ENCODE measurements around the gene GPD2.
"Not testable (repeated sequence)": the region's sequence is repeated elsewhere in the genome, so short reads cannot be mapped to it uniquely, and the experiment has no call there.

The GPD2 gene

DNA sequence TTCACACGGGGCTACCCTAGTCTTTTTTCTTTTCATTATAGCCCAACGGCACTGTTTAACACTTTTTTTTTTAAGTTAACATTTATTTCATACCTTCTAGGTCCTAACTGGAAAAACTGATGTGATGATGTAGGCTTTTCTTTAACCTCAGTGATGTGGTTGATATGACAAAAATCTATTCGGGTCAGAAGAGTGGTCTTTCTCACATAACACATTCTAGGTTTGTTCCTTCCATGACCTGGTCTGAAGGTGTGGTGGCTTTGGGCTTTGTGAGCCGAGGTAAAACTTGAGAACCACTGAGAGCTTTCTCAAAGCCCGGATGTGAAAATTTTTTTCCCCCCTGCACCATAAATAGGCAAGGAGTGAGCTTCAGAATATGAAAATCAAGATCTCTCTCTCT lies 44.2 kb downstream of the GPD2 start:
- no peak for DNase-seq

DNA sequence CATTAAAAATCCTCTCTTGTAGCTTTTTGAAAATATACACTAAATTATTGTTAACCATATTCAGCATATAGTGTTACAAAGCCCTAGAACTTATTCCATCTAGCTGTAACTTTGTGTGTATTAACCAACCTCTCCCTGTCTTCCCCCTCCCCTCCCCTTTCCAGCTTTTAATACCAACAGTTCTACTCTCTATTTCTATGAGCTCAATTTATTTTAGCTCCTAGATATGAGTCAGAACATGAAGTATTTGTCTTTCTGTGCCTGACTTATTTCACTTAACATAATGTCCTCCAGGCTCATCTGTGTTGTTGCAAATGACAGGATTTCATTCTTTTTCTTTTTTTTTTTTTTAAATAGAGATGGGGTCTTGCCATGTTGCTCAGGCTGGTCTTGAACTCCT lies 45.1 kb downstream of the GPD2 start:
- no peak for DNase-seq

DNA sequence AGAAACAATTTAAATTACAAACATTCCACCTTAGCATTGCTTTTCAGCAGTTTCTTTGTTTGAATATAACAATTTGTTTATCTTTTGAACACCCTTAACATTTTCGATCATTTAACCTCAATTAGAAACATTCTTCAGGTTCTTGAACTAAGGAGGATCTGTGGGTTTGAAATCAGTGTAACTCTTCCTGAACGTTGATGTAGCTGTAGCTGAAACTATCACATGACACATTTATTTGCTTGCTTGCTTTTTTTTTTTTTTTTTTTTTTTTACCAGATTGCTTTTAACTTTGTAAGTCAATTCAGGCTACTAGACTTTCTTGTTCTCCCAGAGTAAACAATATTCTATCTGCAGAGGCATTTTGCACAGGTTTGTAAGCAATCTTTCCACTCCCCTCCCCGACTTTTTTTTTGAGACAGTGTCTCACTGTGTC lies 47.6 kb downstream of the GPD2 start:
- DNase-seq, result no peak

DNA sequence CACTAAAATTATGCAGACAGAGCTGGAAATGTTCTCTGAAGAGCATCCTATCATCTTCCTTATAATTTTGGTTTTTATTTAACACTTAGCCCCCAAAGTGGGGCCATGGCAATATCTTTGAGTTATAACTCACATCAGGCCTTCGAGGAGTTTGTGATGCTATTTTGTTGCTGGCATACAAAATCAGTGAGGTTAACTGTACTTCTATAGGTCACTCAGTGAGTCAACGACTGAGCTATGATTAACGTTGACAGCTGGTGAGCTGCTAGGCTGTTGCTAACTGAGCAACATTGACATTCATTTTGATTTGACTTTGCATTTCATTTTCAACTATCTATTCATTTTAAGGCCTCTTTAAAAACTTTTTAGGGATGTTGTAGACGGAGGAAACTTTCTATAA lies 50.0 kb downstream of the GPD2 start:
- no peak for DNase-seq

GRCh38 chr2:156486614-156487013 lies 50.4 kb downstream of the GPD2 start:
- DNase-seq, result no peak

DNA sequence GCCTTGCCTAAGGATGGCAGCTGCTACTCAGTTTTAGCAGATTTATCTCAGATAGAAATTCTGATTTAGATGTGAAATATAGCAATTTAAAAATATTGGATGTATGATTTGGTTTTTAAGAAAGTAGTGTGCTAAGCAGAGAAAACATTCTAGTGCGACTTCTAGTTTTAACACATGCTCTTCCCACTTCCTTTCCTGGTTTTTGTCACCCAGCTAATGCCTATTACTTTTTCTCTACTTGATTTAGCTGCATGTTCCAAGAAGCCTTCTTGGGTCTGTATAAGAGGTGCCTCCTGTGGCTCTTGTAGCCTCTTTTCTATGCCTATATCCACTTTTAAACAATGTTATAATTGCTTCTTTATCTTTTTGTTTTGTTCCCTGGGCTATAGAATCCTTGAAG lies 53.0 kb downstream of the GPD2 start:
- DNase-seq, result no peak

- no peak for DNase-seq
These were observed 53.7 kb downstream of the GPD2 start for GRCh38 chr2:156489750-156490465.

GRCh38 chr2:156490466-156490840 lies 54.3 kb downstream of the GPD2 start:
- no peak for DNase-seq

- no peak for DNase-seq
These were observed 55.0 kb downstream of the GPD2 start for GRCh38 chr2:156491176-156491575.

DNA sequence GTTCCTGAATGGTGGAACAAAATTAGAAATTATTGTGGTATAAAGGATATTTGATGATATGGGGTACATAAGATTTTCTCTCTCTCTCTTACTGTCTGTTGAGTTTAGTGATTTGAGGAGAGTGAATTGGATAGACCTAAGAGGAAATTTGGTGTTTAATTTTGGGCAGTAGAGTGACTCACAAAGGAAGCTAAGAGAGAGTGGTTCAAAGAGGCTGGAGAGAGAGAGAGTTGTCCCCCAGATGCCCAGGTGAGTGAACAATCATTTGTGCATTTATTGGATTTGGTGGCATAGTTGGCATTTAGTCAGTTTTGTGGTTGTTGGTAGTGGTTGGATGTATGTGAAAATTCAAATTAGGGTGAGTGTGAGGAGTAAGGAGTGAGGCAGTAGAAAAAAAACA lies 56.8 kb downstream of the GPD2 start:
- DNase-seq, result no peak

DNA sequence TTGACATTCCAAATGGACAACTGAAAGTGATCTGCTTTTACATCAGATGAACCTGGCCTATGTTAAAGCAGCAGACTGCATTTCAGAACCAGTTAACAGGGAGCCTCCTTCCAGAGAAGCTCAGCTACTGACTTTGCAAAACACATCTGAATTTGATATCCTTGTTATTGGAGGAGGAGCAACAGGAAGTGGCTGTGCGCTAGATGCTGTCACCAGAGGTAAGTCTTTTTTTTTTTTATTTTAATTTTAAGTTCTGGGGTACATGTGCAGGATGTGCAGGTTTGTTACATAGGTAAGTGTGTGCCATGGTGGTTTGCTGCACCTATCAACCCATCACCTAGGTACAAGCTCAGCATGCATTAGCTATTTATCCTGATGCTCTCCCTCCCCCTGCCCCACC lies 59.8 kb downstream of the GPD2 start:
- DNase-seq, result not testable (repeated sequence)

- DNase-seq, result no peak
These were observed 69.5 kb downstream of the GPD2 start for GRCh38 chr2:156505696-156506095.

DNA sequence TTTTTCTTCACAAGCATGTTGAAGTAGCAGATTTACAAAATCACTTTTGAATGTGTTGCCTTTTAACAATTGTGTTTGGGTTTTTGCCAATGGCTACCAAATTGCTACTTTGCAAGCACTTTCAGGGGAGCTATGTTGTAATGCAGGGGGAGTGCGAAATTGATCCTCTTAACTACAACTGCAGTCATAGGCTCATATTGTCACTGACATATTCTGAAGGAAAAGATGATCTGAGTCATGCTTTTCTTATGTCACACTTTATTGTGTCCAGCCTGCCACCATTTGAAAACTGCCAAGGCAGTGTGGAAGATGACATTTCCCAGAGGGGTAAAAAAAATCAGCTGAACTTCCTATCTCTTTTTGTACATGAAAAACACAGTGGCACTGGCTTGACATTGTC lies 74.9 kb downstream of the GPD2 start:
- no peak for DNase-seq

DNA sequence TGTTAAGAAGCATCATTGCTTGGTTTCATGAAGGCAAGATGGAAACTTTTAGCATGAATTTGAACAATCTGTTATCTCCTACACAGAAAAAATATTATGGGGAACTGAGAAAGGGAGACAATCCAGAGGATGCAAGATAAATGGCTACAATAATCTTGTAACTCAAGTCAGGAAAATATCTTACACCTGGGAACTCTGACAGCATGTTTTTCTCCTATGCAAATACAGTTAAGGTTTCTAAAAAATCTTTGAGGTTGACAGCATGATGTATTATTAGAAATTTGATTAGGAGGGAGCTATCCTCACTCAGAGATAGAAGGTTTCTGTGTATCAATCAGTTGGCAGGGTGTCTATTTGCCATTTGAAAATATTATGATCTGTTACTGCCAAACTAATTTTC lies 75.6 kb downstream of the GPD2 start:
- no peak for DNase-seq

DNA sequence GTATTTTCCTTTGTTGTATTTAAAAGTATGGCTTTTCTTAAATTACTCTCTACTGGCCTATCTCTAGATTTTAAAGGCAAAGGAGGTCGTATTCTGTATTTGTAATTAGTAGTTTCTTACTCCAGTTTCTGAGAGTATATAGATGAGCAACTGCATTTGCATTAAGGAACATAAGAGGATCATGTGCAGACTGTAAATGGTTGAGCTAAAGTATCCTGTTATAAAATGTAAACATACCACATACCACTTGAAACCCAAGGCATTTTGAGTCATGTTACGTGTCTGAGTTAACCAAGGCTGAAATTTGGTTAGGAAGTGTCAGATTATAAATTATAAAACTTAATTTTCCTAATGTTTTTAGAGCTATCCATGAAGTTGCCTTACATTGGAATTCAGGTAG lies 76.3 kb downstream of the GPD2 start:
- DNase-seq, result no peak

DNA sequence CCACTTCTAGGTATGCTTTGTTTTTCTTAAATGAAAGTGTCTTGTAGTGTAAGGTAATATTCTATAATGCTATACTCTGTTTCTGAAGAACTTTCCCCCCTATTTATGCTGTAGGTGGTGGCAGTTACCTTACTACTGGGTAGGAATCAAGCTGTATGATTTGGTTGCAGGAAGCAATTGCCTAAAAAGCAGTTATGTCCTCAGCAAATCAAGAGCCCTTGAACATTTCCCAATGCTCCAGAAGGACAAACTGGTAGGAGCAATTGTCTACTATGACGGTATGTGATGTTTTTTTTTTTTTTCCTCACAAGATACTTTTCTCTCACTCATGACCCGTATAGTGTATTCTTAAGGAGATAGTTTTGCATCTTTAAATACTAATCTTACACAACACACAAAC lies 77.0 kb downstream of the GPD2 start:
- no peak for DNase-seq

- DNase-seq, result no peak
These were observed 81.2 kb downstream of the GPD2 start for GRCh38 chr2:156517419-156517818.

DNA sequence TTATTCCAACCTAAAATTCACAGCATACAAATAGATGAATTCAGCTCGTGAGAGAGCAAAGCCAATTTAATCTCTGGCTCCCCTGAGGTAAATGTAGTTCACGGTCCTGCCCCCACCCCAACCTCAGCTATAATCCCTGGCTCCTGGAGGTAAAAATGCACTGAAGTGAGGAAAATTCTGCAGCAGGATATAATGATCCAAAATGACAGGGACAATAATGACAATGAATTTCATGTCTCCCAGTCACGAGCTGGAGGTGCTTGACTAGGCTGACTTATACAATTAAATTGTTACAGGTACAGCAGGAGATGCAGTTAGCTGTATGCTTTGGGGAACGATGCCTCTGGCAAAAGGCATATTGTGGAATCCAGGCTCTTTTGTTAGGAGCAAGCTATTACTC lies 82.0 kb downstream of the GPD2 start:
- no peak for DNase-seq

- DNase-seq, result no peak
These were observed 86.8 kb downstream of the GPD2 start for GRCh38 chr2:156522864-156523440.

- no peak for DNase-seq
These were observed 90.9 kb downstream of the GPD2 start for GRCh38 chr2:156526950-156527636.

GRCh38 chr2:156528583-156528982 lies 92.4 kb downstream of the GPD2 start:
- not testable (repeated sequence) for DNase-seq

DNA sequence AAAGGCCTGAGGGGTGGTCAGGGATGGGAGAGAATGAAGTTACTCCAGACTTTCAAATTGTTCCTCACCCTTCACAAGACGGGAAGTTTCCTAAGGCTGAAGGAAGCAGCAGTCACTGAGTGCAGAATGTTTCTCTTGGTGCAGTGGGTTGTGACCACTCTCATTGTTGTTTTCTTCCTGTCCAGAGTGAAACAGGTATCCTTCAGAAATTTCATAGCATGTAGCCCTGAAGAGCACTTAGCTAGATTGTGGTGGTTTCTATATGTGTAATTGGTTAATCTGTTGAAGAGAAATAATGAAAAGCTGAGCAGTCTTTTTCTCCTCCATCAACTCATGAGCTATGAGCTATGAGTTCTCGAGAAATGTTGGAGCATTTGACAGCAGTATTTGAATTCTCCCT lies 96.8 kb downstream of the GPD2 start:
- DNase-seq, result no peak

- no peak for DNase-seq
These were observed 100.4 kb downstream of the GPD2 start for GRCh38 chr2:156536534-156536933.

DNA sequence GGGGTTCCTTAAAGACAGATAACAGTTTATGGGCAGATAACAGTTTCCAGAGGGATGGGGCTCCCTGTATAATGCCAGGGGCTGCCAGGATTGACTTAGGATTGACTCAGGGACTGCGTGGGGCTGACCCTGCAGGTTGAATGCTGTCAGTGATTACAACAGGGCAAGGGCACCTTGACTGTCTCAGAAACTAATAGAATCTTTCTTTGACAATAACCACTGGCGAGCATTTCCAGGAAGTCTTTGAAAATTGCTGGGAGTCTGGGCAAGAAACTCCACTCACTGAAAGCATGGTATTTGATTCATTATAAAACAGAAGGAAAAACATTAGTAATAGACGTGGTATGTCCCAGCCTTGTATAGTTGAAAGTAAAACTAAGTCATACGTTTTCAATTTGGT lies 101.0 kb downstream of the GPD2 start:
- no peak for DNase-seq

DNA sequence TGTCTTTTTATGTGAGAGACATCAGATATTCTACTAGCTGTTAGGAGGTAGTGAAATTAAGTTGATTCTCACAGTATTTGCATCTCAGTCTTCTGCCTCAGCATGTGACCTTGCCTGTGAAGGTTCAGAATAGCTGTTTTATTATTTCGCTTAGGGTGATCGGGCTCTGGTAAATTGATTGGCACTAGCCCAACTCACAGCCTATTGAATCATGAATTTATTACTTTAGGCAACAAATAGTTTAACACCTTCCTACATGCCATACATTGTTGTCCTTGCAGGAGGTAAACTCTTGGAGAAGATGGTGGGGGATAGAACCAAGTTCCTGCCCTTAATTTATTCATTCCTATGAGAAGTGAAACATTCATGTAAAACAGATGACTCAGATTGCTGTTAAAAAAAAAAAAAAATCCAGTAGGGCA lies 101.9 kb downstream of the GPD2 start:
- no peak for DNase-seq

Data from stimulated activated CD4-positive, alpha-beta T cell treated with anti-CD3 and anti-CD28 coated beads, Interleukin-15, amount 100 ng/mL, for 24 hours (primary cell).